Fibroblast of mammary gland (primary cell): ENCODE measurements around the gene SMKR1.
"Not testable (repeated sequence)": the region's sequence is repeated elsewhere in the genome, so short reads cannot be mapped to it uniquely, and the experiment has no call there.

Experiments used
- DNase-seq: peaks from one replicate; pipeline ENCODE4 v3.0.0-alpha.2; 2010; ENCODE audit warnings: low read depth
- H3K4me3 ChIP-seq: 2 replicates; pipeline ENCODE4 v1.5.1; 2011; ENCODE audit warnings: low read depth, mild to moderate bottlenecking, low read length, moderate library complexity; ENCODE audit not compliant: control insufficient read depth
- TF ChIP-seq, protein P1 (sequence below): conservative IDR thresholded peaks from 2 replicates; pipeline ENCODE4 v1.5.1; 2011; ENCODE audit warnings: low read depth, low read length, inconsistent platforms; ENCODE audit not compliant: control insufficient read depth, insufficient read depth

Gene SMKR1

GRCh38 chr7:129468547-129468946, 33.8 kb upstream of the SMKR1 start:
- no peak for DNase-seq

GRCh38 chr7:129469930-129470329, 32.4 kb upstream of the SMKR1 start:
- no peak for DNase-seq
- TF ChIP-seq, protein P1, sequence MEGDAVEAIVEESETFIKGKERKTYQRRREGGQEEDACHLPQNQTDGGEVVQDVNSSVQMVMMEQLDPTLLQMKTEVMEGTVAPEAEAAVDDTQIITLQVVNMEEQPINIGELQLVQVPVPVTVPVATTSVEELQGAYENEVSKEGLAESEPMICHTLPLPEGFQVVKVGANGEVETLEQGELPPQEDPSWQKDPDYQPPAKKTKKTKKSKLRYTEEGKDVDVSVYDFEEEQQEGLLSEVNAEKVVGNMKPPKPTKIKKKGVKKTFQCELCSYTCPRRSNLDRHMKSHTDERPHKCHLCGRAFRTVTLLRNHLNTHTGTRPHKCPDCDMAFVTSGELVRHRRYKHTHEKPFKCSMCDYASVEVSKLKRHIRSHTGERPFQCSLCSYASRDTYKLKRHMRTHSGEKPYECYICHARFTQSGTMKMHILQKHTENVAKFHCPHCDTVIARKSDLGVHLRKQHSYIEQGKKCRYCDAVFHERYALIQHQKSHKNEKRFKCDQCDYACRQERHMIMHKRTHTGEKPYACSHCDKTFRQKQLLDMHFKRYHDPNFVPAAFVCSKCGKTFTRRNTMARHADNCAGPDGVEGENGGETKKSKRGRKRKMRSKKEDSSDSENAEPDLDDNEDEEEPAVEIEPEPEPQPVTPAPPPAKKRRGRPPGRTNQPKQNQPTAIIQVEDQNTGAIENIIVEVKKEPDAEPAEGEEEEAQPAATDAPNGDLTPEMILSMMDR = no peak
- no peak overlapping the region for H3K4me3 ChIP-seq

More at GRCh38 chr7:129468547-129468946, 33.8 kb upstream of the SMKR1 start:
- H3K4me3 ChIP-seq = no peak overlapping the region
- TF ChIP-seq, protein P1 = no peak

- DNase-seq = no peak
- no peak overlapping the region for H3K4me3 ChIP-seq
- TF ChIP-seq, protein P1 = no peak
Measured at GRCh38 chr7:129470411-129470810, 31.9 kb upstream of the SMKR1 start.

DNA sequence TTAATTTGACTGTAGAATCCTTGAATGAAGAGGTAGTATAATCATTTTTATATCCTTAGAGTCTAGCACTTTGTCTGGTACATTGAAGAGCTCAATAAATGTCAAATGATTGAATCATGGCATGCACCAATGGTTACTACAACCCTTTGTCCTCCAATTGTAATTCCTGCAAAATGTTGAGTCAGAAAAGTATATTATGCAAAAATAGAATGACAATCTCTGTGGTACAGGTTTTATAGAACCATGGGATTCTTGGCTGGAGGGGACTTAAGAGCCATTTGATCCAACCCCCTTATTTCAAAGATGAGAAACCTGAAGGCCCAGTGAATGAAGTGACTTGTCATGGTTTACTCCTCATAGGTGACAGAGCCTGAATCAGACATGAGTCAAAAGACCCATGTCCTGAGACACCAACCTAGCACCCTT, 30.9 kb upstream of the SMKR1 start:
- peak; percentile 12 for DNase-seq
- TF ChIP-seq, protein P1 = no peak
- H3K4me3 ChIP-seq = no peak overlapping the region

GRCh38 chr7:129475931-129476330, 26.4 kb upstream of the SMKR1 start:
- not testable (repeated sequence) for DNase-seq, H3K4me3 ChIP-seq

DNA sequence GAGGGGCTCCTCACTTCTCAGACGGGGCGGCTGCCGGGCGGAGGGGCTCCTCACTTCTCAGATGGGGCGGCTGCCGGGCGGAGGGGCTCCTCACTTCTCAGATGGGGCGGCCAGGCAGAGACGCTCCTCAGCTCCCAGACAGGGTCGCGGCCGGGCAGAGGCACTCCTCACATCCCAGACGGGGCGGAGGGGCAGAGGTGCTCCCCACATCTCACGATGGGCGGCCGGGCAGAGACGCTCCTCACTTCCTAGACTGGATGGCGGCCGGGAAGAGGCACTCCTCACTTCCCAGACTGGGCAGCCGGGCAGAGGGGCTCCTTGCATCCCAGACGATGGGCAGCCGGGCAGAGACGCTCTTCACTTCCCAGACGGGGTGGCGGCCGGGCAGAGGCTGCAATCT, 25.9 kb upstream of the SMKR1 start:
- DNase-seq, H3K4me3 ChIP-seq: not testable (repeated sequence)

DNA sequence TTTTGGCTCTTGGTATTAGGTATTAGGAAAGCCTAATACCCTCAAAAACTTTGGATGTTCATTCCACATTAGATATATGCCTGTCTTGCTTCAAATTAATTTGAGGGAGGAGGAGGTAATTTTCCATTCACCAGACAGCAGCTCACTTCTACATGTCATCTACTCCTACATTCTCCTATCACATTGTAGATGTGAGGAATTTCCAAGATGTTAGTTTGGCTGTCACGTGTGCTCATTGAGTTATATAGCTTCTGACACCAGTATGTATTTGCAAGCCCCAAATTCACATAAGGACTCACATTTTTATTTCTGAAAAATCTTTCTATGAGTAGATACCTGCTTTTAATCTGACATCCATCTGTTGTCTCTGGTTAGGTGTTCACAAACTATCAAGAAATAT, 22.5 kb upstream of the SMKR1 start:
- TF ChIP-seq, protein P1 = no peak
- no peak for DNase-seq

GRCh38 chr7:129480674-129481363, 21.5 kb upstream of the SMKR1 start:
- TF ChIP-seq, protein P1 = no peak
- H3K4me3 ChIP-seq = no peak overlapping the region
- no peak for DNase-seq

More for the DNA sequence above, 22.5 kb upstream of the SMKR1 start:
- H3K4me3 ChIP-seq = no peak overlapping the region

GRCh38 chr7:129481376-129481775, 21.0 kb upstream of the SMKR1 start:
- DNase-seq, H3K4me3 ChIP-seq: not testable (repeated sequence)
